HL-60 (cell line): Measurements from ENCODE around the gene USH1C.
A peak's percentile ranks its signal among the peaks of the same experiment; 100 is the strongest.

ENCODE experiments used
- DNase-seq, 2 experiments: peaks; one replicate each; pipeline ENCODE4 v3.0.0-alpha.2; 2010 to 2020; ENCODE audit warnings: low read depth in 1 of 2, low spot score in 1 of 2
- H3K27ac ChIP-seq: fragments of 250-450 bp; sonication (Bioruptor Pico); replicated peaks from 2 replicates; pipeline ENCODE4 v1.5.1; 2020; ENCODE audit warnings: mild to moderate bottlenecking, moderate library complexity
- H3K27me3 ChIP-seq: fragments of 250-450 bp; sonication (Bioruptor Pico); 2 replicates; pipeline ENCODE4 v1.5.1; 2021; ENCODE audit warnings: mild to moderate bottlenecking, moderate library complexity; ENCODE audit not compliant: insufficient read depth, poor library complexity, severe bottlenecking
- H3K4me3 ChIP-seq: replicated peaks from 2 replicates; pipeline ENCODE4 v1.5.1; 2011; ENCODE audit warnings: mild to moderate bottlenecking, control low read depth, low read length; ENCODE audit not compliant: insufficient read depth
- CTCF ChIP-seq: IDR thresholded peaks from one replicate; pipeline ENCODE4 v1.5.1; 2011; ENCODE audit warnings: low read length, control low read depth, inconsistent platforms; ENCODE audit not compliant: insufficient read depth
- GABPA ChIP-seq: IDR thresholded peaks from 2 replicates; pipeline ENCODE4 v1.6.1; 2012; ENCODE audit warnings: low read depth
- POLR2AphosphoS5 ChIP-seq: IDR thresholded peaks from 2 replicates; pipeline ENCODE4 v1.6.1; 2012; ENCODE audit warnings: low read depth
- REST ChIP-seq: IDR thresholded peaks from 2 replicates; pipeline ENCODE4 v1.6.1; 2012; ENCODE audit warnings: low read depth; ENCODE audit not compliant: insufficient replicate concordance
- SPI1 ChIP-seq: IDR thresholded peaks from 2 replicates; pipeline ENCODE4 v1.6.1; 2012; ENCODE audit warnings: low read depth, mild to moderate bottlenecking, borderline replicate concordance

The USH1C gene

DNA sequence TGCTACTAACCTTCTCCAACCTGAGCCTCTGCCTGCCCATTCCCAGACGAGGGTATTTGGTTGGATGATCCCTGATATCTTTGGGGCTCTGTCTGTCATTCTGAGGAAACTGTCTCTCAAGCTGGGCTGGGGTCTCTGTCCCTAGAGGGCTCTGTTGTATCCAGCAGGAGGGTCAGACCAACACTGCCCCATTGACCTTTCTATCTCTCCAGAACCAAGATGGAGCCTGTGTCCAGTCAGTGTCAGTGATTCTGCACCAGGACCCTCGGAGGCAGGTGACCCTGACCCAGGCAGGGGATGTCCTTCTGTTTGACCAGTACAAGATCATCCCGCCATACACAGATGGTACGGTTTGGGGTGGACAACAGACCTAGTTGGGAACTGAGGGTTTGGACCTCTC is 24.7 kb upstream of the USH1C start:
- no peak overlapping the region for H3K27ac ChIP-seq
- no peak overlapping the region for H3K4me3 ChIP-seq
- H3K27me3 ChIP-seq = peaks cover 12% of the 10 kb centered on the region
- no peak for DNase-seq
- TF ChIP-seq SPI1 (no peak), POLR2AphosphoS5 (no peak), GABPA (no peak), REST (no peak), CTCF (no peak)

DNA sequence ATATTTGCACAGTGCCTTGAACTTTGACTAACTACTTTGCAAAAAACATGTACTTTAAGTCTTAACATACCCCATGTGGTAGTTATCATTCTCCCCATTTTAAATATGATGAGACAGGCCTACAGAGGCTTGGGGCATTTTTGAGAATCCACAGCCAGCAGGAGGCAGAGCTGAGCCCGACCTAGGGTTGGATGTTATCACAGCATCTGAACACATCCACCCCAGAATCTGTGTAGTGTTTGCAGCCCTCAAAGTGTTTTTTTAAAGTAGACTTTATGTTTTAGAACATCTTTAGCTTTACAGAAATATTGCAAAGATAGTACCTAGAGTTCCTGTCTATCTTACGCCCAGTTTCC is 20.4 kb upstream of the USH1C start:
- TF ChIP-seq POLR2AphosphoS5 (no peak), CTCF (no peak)
- Histone ChIP-seq H3K27me3 (peaks cover 12% of the 10 kb centered on the region), H3K4me3 (no peak overlapping the region), H3K27ac (no peak overlapping the region)
- no peak for DNase-seq

- TF ChIP-seq CTCF (no peak), SPI1 (no peak), POLR2AphosphoS5 (no peak), GABPA (no peak), REST (no peak)
- no peak for DNase-seq
- Histone ChIP-seq H3K27me3 (peaks cover 12% of the 10 kb centered on the region), H3K27ac (no peak overlapping the region), H3K4me3 (no peak overlapping the region)
Observed at GRCh38 chr11:17563961-17564686, 19.9 kb upstream of the USH1C start.

- DNase-seq = peak in 1 of 2 experiments; percentile 29
- TF ChIP-seq CTCF = no peak
- TF ChIP-seq REST = no peak
- no peak for TF ChIP-seq SPI1
- no peak for TF ChIP-seq GABPA
- no peak for TF ChIP-seq POLR2AphosphoS5
Observed at GRCh38 chr11:17563231-17563646, 19.0 kb upstream of the USH1C start.

More at GRCh38 chr11:17563231-17563646, 19.0 kb upstream of the USH1C start:
- Histone ChIP-seq H3K27me3 (peaks cover 10% of the 10 kb centered on the region), H3K27ac (no peak overlapping the region), H3K4me3 (no peak overlapping the region)
